ENCODE results near the gene CCL4. TPM values are rescaled to one million over a fixed set of nuclear protein-coding genes. Genes with fewer than 3 reads are reported as not detected.

The CCL4 gene
- total and polyA plus RNA-seq, 5 experiments from 2014 or later = 2.9 to 219 (median 3.9) TPM

Other genes with a start within 250 kb of the CCL4 start
- gene HEATR9, start 234.9 kb upstream of the CCL4 start, total RNA-seq = 1 to 10 TPM; 1.2 TPM
- under 1 TPM in 1 of 3 donors, not detected in 2; 0.07 TPM for gene HEATR9, start 234.9 kb upstream of the CCL4 start, polyA plus RNA-seq
- gene CCL5, start 223.5 kb upstream of the CCL4 start, total RNA-seq = 10 to 100 TPM; 84.3 to 87.4 TPM
- gene CCL5, start 223.5 kb upstream of the CCL4 start, polyA plus RNA-seq = 1,000 to 10,000 TPM in 1 of 3 donors, 10 to 100 TPM in 2; 41.5 to 1,286 (median 63.8) TPM
- under 1 TPM in 1 of 2 experiments, not detected in 1; 0.41 TPM for gene RDM1, start 173.1 kb upstream of the CCL4 start, total RNA-seq
- gene RDM1, start 173.1 kb upstream of the CCL4 start, polyA plus RNA-seq = 1 to 10 TPM in 1 of 3 donors, under 1 TPM in 1, not detected in 1; 0.32 to 2.7 TPM
- gene LYZL6, start 160.1 kb upstream of the CCL4 start, total RNA-seq = not detected
- gene LYZL6, start 160.1 kb upstream of the CCL4 start, polyA plus RNA-seq = not detected
- not detected for gene CCL16, start 122.3 kb upstream of the CCL4 start, total RNA-seq
- gene CCL16, start 122.3 kb upstream of the CCL4 start, polyA plus RNA-seq = not detected
- not detected for gene CCL14, start 117.1 kb upstream of the CCL4 start, total RNA-seq
- not detected for gene CCL14, start 117.1 kb upstream of the CCL4 start, polyA plus RNA-seq
- not detected for gene CCL15, start 102.3 kb upstream of the CCL4 start, total RNA-seq
- not detected for gene CCL15, start 102.3 kb upstream of the CCL4 start, polyA plus RNA-seq
- not detected for gene CCL23, start 85.9 kb upstream of the CCL4 start, total RNA-seq
- not detected for gene CCL23, start 85.9 kb upstream of the CCL4 start, polyA plus RNA-seq
- not detected for gene CCL18, start 39.6 kb upstream of the CCL4 start, total RNA-seq
- gene CCL18, start 39.6 kb upstream of the CCL4 start, polyA plus RNA-seq = not detected
- gene CCL3, start 13.7 kb upstream of the CCL4 start, total RNA-seq = 1 to 10 TPM; 1.6 to 2.6 TPM
- gene CCL3, start 13.7 kb upstream of the CCL4 start, polyA plus RNA-seq = 10 to 100 TPM in 1 of 3 donors, not detected in 2; 10.9 TPM
- 10 to 100 TPM; 13.4 to 15.3 TPM for gene TBC1D3B, start 72.8 kb downstream of the CCL4 start, total RNA-seq
- gene TBC1D3B, start 72.8 kb downstream of the CCL4 start, polyA plus RNA-seq = not detected
- 1 to 10 TPM in 1 of 2 experiments, under 1 TPM in 1; 0.77 to 3.0 TPM for gene CCL3L1, start 92.9 kb downstream of the CCL4 start, total RNA-seq
- gene CCL3L1, start 92.9 kb downstream of the CCL4 start, polyA plus RNA-seq = 10 to 100 TPM in 1 of 3 donors, not detected in 2; 34.9 TPM
- gene CCL4L2, start 107.2 kb downstream of the CCL4 start, total RNA-seq = 1 to 10 TPM; 1.5 to 2.1 TPM
- 10 to 100 TPM in 1 of 3 donors, under 1 TPM in 1, not detected in 1; 0.59 to 58.5 TPM for gene CCL4L2, start 107.2 kb downstream of the CCL4 start, polyA plus RNA-seq
- gene TBC1D3I, start 160.7 kb downstream of the CCL4 start, total RNA-seq = 1 to 10 TPM in 1 of 2 experiments, under 1 TPM in 1; 0.47 to 1.4 TPM
- gene TBC1D3I, start 160.7 kb downstream of the CCL4 start, polyA plus RNA-seq = under 1 TPM in 1 of 3 donors, not detected in 2; 0.09 TPM
- not detected for gene TBC1D3G, start 220.1 kb downstream of the CCL4 start, total RNA-seq
- not detected for gene TBC1D3G, start 220.1 kb downstream of the CCL4 start, polyA plus RNA-seq

Measured in naive thymus-derived CD8-positive, alpha-beta T cell (primary cell).